ENCODE data around the gene E4F1. TPM values are rescaled to one million over a fixed set of nuclear protein-coding genes. Genes with fewer than 3 reads are reported as not detected.

The E4F1 gene
- total and polyA plus RNA-seq, 9 donors, result 0.58 to 26.2 (median 22.7) TPM

DNA sequence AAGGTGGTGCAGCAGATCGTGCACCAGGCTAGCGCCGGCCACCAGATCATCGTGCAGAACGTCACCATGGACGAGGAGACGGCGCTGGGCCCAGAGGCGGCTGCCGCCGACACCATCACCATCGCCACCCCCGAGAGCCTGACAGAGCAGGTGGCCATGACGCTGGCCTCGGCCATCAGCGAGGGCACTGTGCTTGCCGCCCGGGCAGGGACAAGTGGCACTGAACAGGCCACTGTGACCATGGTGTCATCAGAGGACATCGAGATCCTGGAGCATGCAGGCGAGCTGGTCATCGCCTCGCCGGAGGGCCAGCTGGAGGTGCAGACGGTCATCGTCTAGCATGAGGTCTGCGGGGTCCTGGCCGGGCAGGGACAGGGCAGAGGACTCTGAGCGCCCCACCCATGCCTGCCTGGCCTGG is 11.9 kb downstream of the E4F1 start:
- intact Hi-C loops (cut with DNase I), result no loop called here
- Histone ChIP-seq H3K4me3 (no peak overlapping the region), H3K4me1 (ENCODE audit: insufficient read depth) (peaks cover 7% of the 10 kb centered on the region), H3K9me3 (peaks cover 0 to 3% of the 10 kb centered on the region in 2 donors), H3K27ac (no peak overlapping the region), H3K36me3 (no peaks in the 10 kb centered on the region), H3K27me3 (no peaks in the 10 kb centered on the region)
- TF ChIP-seq CTCF (IDR thresholded peaks at IDR 0.05) (no peak), POLR2A (IDR thresholded peaks at IDR 0.05) (no peak), EP300 (IDR thresholded peaks at IDR 0.05) (no peak)
- WGBS, 3 donors, result 91 to 94% (median 92%) methylated on average over 25 to 28 of the region's 28 CpGs
- DNase-seq, result no peak

DNA sequence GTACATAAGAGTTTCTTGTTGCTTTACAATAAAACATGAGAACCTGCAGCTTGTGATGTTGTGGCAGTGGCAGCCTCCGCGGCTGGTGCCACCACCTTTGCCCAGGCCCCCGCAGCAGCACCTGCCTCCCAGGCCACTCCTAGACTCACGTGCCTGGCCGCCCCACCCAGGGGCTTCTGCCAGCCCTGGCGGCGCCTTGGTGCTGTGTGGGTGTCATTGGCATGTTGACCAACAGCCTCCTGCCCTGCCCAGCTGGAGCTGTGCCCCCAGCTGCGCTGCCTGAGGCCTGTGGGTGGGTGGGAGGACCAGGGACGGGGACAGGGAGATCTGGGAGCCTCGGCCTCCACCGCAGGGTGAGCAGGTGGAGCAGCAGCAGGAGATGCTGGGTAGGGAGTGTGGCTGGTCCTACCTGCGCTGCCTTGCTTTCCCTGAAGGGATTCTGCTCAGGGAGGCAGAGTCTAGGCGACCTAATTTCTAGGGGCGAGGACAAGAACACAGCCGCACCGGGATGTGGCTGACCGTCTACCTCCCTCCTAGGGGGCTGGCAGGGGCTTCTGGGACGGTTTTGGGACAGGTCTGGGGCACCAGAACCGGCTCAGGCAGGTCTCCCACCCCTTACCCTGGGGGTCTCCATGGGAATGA is 12.4 kb downstream of the E4F1 start:
- peaks cover 7% of the 10 kb centered on the region for H3K4me1 ChIP-seq (ENCODE audit: insufficient read depth)
- H3K36me3 ChIP-seq, result no peaks in the 10 kb centered on the region
- no peaks in the 10 kb centered on the region for H3K27me3 ChIP-seq
- intact Hi-C loops (cut with DNase I), result no loop called here
- no peak for TF ChIP-seq CTCF (IDR thresholded peaks at IDR 0.05)
- TF ChIP-seq POLR2A (IDR thresholded peaks at IDR 0.05), result no peak
- TF ChIP-seq EP300 (IDR thresholded peaks at IDR 0.05), result no peak
- no peak overlapping the region for H3K27ac ChIP-seq
- 71 to 76% (median 75%) methylated on average over 17 to 19 of the region's 19 CpGs for WGBS, 3 donors
- DNase-seq, result no peak
- H3K4me3 ChIP-seq, result no peak overlapping the region
- peaks cover 0 to 3% of the 10 kb centered on the region in 2 donors for H3K9me3 ChIP-seq

DNA sequence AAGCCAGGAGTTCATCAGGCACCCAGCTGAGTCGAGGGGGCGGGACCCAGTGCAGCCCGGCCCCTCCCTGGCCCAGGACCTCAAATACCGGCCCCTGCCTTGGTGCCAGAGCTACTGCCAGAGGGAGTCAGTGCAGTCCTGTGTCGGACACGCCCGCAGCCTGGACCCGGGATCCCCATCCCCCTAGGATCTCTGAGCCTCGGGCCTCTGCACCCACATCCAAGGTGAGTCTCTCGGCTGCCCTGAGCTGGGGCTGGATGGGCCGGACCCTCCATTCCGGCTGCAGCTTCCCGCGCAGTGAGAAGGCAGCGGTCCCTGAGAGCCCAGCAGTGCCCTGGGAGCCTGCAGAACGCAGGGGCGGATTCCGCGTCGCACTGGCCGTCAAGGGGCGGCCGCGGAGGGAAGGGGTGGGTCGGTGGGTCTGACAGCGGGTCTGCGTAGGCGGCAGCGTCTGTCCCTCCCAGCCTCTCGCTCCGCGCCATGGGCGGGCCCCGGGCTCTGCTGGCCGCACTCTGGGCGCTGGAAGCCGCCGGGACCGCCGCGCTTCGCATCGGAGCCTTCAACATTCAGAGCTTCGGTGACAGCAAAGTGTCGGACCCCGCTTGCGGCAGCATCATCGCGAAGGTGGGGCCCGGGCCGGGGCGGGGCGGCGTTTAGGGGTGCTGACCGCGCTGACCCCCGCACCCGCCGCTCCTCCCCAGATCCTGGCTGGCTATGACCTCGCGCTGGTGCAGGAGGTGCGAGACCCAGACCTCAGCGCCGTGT is 13.1 kb downstream of the E4F1 start, which contains the start of gene DNASE1L2:
Gene DNASE1L2, plus strand, starts transcription at position 108 of the 765 bp plus-strand sequence. Its CDS starts 373 bp downstream, at position 481.
- peaks cover 0 to 3% of the 10 kb centered on the region in 2 donors for H3K9me3 ChIP-seq
- WGBS, 3 donors, result 2 to 3% (median 2%) methylated on average over 50 to 64 of the region's 64 CpGs
- TF ChIP-seq EP300 (IDR thresholded peaks at IDR 0.05) (no peak), POLR2A (IDR thresholded peaks at IDR 0.05) (no peak), CTCF (IDR thresholded peaks at IDR 0.05) (no peak)
- peak in 1 of 5 donors; percentile 20 for DNase-seq
- H3K27me3 ChIP-seq, result no peaks in the 10 kb centered on the region
- intact Hi-C loops (cut with DNase I), result no loop called here
- no peaks in the 10 kb centered on the region for H3K36me3 ChIP-seq
- H3K4me1 ChIP-seq (ENCODE audit: insufficient read depth), result peaks cover 7% of the 10 kb centered on the region
- no peak within 1 kb of the TSS for H3K27ac ChIP-seq
- H3K4me3 ChIP-seq, result no peak within 1 kb of the TSS

GRCh38 chr16:2237102-2237482 is 13.7 kb downstream of the E4F1 start:
- Histone ChIP-seq H3K27me3 (no peaks in the 10 kb centered on the region), H3K4me3 (no peak overlapping the region), H3K36me3 (no peaks in the 10 kb centered on the region), H3K9me3 (peaks cover 0 to 3% of the 10 kb centered on the region in 2 donors), H3K4me1 (ENCODE audit: insufficient read depth) (peaks cover 7% of the 10 kb centered on the region), H3K27ac (no peak overlapping the region)
- WGBS, 3 donors, result 4 to 11% (median 5%) methylated on average over 7 to 40 of the region's 40 CpGs
- intact Hi-C loops (cut with DNase I), result no loop called here
- TF ChIP-seq CTCF (IDR thresholded peaks at IDR 0.05), result no peak
- no peak for TF ChIP-seq EP300 (IDR thresholded peaks at IDR 0.05)
- TF ChIP-seq POLR2A (IDR thresholded peaks at IDR 0.05), result no peak
- DNase-seq, result peak in 1 of 5 donors; percentile 24
